Stomach smooth muscle (tissue), 2 donors: ENCODE data around the gene VGLL3.

Source experiments
- H3K27ac ChIP-seq: one replicate; pipeline ENCODE4 v1.7.0; 2013; ENCODE audit warnings: mild to moderate bottlenecking, low read length, inconsistent platforms
- H3K27me3 ChIP-seq, 2 donors: one replicate each; pipeline ENCODE4 v1.7.0; 2013; ENCODE audit warnings: low read length in 2 of 2; ENCODE audit not compliant: insufficient read depth in 2 of 2, control insufficient read depth in 1 of 2
- H3K36me3 ChIP-seq, 2 donors: one replicate each; pipeline ENCODE4 v1.7.0; 2013; ENCODE audit warnings: low read length in 2 of 2; ENCODE audit not compliant: control insufficient read depth in 2 of 2, insufficient read depth in 2 of 2
- H3K4me1 ChIP-seq: one replicate; pipeline ENCODE4 v1.7.0; 2013; ENCODE audit warnings: low read length; ENCODE audit not compliant: control insufficient read depth, insufficient read depth
- H3K4me3 ChIP-seq, 2 donors: one replicate each; pipeline ENCODE4 v1.7.0; 2013; ENCODE audit warnings: low read length in 2 of 2
- H3K9ac ChIP-seq, 2 donors: one replicate each; pipeline ENCODE4 v1.7.0; 2013; ENCODE audit warnings: low read length in 2 of 2, mild to moderate bottlenecking in 1 of 2
- H3K9me3 ChIP-seq, 2 donors: one replicate each; pipeline ENCODE4 v1.7.0; 2013; ENCODE audit warnings: low read length in 2 of 2; ENCODE audit not compliant: control insufficient read depth in 2 of 2
- donor health status: healthy.
- donor health status: Pancreatic carcinoma.

The VGLL3 gene

DNA sequence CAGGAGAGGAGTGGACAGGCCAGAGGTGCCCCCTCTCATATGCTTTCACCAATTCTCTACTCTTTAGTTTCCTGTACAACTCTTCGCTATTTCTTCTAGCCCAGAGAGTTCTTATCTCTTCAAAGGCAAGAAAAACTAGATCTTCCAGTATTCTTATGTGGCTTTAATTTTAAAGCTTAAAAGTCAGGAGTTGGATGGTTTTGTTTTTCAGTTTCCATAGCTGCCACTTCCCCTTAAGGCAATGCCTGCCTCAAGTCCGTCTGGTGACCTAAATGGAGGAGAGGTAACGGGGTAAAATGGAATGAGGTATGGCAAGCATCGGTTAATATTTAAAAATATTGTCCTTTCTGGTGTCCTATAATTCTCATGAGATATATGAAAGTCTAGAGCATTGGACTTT is 11.4 kb upstream of the VGLL3 start:
- no peaks in the 10 kb centered on the region for H3K4me1 ChIP-seq
- H3K27me3 ChIP-seq: no peaks in the 10 kb centered on the region
- H3K36me3 ChIP-seq: no peaks in the 10 kb centered on the region
- no peak overlapping the region for H3K4me3 ChIP-seq
- H3K9me3 ChIP-seq: no peaks in the 10 kb centered on the region
- H3K9ac ChIP-seq: no peak overlapping the region
- H3K27ac ChIP-seq: no peak overlapping the region

DNA sequence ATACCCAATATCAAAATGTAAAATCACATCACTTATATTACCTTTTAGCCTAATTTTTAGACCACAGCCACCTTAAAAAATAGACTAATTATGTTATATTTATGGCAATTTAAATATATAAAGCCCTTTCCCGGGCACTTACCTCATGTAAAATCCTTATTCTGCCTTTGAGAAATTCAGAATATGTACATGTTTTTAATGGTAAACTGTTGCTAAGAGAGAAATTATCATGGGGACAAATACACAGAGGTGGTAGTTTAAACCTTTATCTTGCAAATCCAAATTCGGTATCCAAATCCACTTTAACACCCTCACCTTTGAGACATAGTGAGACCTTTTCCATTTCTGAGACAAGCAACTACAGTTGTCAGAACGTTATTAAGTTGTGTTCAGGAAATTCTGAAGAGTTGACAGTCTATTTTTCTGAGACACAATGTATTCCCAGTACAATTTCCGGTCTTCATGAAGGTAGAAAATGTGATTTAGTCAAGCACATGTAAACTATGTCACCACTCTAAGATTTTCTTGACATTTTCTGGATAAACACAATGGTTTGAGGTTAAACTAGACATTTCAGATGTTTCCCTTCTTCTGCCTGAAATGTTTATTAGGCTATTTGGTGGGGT is 10.6 kb upstream of the VGLL3 start:
- Histone ChIP-seq H3K4me1 (no peaks in the 10 kb centered on the region), H3K27ac (no peak overlapping the region), H3K36me3 (no peaks in the 10 kb centered on the region), H3K9me3 (no peaks in the 10 kb centered on the region), H3K4me3 (no peak overlapping the region), H3K27me3 (no peaks in the 10 kb centered on the region), H3K9ac (no peak overlapping the region)

DNA sequence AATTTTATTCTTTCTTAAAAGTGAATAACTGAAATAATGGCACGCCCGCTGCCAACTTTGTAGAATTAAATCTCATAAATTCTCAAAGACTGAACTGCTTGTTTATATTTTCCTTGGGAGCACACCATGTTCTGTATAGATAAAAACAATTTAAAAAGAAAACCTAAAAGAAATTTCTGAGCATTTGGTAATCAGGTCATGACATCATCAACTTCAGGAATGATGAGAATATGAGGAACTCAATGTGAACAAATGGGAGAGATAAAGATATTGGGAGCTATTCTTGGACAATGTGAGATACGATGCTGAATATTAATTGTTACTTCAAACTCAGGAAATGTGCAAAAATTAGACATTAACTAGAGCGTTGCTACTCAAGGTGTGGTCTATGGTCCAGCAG is 10.0 kb upstream of the VGLL3 start:
- no peaks in the 10 kb centered on the region for H3K36me3 ChIP-seq
- no peaks in the 10 kb centered on the region for H3K4me1 ChIP-seq
- no peak overlapping the region for H3K9ac ChIP-seq
- no peak overlapping the region for H3K4me3 ChIP-seq
- no peak overlapping the region for H3K27ac ChIP-seq
- H3K27me3 ChIP-seq: no peaks in the 10 kb centered on the region
- no peaks in the 10 kb centered on the region for H3K9me3 ChIP-seq

DNA sequence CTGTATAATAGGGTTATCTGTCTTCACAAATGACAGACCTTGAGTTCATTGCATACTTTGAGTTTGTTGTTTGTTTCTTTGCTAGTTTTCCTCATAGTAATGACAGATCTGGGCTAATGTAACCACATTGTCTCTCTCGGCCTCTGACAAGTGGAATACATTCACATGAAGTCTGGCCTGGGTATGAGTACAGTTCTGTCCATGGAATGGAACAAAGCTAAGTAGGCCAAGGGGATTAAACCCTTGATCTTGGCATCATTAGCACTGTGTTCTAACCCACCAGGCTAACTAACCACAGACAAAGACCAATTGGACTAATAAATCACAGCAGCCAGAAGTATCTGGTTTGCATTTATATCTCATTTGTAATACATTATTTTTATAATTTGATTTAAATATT is 7.6 kb upstream of the VGLL3 start:
- Histone ChIP-seq H3K4me3 (no peak overlapping the region), H3K4me1 (no peaks in the 10 kb centered on the region), H3K9me3 (no peaks in the 10 kb centered on the region), H3K27me3 (no peaks in the 10 kb centered on the region), H3K36me3 (no peaks in the 10 kb centered on the region), H3K27ac (no peak overlapping the region), H3K9ac (no peak overlapping the region)

DNA sequence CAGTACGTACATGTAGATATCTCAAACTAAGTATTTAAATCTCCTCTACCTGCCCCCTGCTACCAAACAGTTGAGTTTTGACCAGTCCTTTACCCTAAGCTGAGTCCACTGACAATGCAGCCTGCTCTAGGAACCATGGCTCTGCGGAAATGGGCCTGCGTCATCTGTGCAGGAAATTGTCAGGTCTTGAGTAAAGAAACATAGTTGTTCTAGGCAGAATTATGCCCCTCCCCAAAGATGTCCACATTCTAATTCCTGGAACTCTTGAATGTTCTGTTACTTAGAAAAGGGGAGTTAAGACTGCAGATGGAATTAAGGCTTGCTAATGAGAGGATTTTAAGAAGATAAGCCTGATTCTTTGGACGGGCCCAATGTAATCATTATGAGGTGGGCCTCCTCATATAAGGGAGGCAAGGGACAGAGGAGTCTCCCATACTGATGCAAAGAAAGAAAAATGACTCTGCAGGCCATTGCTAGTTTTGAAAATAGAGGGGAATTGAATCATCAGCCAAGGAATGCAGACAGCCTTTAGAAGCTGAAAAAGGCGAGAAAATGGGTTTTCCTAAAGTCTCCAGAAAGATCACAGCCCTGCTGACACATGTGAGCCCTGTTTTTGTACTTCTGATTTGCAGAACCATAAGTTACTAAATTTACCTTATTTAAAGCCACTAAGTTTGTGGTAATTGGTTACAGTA is 5.5 kb upstream of the VGLL3 start:
- Histone ChIP-seq H3K9ac (no peak overlapping the region), H3K27me3 (no peaks in the 10 kb centered on the region), H3K4me3 (no peak overlapping the region), H3K4me1 (no peaks in the 10 kb centered on the region), H3K36me3 (no peaks in the 10 kb centered on the region), H3K27ac (no peak overlapping the region), H3K9me3 (no peaks in the 10 kb centered on the region)

DNA sequence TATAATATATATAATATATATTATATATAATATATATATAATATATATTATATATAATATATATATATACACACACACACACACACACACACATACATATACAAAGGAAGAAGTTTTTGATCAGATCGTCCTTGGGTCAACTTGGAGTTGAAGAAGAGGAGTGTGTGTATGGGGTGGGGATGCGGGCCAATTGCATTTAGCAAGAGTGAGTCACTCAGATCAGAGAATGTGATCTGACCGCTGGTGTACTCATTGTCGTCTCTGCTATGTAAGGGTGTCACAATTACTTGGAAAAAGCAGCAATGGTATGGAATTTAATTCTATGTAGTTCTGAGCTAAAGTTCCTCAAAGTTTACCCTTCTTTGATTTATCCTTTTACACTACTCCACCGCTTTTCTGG is 4.6 kb upstream of the VGLL3 start:
- no peak overlapping the region for H3K9ac ChIP-seq
- H3K36me3 ChIP-seq: no peaks in the 10 kb centered on the region
- no peaks in the 10 kb centered on the region for H3K9me3 ChIP-seq
- H3K4me1 ChIP-seq: peaks cover under 1% of the 10 kb centered on the region
- peaks cover 0 to under 1% of the 10 kb centered on the region in 2 donors for H3K27me3 ChIP-seq
- H3K27ac ChIP-seq: no peak overlapping the region
- H3K4me3 ChIP-seq: no peak overlapping the region

DNA sequence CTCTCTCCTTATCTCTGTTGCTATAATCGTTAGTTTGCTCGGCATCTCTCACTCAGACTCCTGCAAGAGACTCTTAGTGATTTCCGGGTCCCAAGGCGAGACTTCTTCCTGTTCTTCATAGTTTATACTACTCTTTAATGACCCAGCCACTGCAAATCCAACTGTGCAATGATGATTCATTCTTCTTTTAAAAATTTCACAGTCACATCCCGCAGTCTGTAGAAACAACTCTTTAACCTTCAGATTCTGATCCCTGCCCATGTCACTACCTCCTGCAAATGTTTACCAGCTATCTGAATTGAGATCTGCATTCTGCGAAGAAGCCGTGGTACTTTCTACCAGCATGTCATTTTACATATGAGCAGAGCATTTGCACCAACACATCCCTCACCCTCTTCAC is 2.8 kb upstream of the VGLL3 start:
- no peaks in the 10 kb centered on the region for H3K9me3 ChIP-seq
- H3K9ac ChIP-seq: no peak overlapping the region
- H3K4me3 ChIP-seq: no peak overlapping the region
- peaks cover 4% of the 10 kb centered on the region for H3K4me1 ChIP-seq
- no peaks in the 10 kb centered on the region for H3K36me3 ChIP-seq
- peaks cover 5 to 13% of the 10 kb centered on the region in 2 donors for H3K27me3 ChIP-seq
- no peak overlapping the region for H3K27ac ChIP-seq

DNA sequence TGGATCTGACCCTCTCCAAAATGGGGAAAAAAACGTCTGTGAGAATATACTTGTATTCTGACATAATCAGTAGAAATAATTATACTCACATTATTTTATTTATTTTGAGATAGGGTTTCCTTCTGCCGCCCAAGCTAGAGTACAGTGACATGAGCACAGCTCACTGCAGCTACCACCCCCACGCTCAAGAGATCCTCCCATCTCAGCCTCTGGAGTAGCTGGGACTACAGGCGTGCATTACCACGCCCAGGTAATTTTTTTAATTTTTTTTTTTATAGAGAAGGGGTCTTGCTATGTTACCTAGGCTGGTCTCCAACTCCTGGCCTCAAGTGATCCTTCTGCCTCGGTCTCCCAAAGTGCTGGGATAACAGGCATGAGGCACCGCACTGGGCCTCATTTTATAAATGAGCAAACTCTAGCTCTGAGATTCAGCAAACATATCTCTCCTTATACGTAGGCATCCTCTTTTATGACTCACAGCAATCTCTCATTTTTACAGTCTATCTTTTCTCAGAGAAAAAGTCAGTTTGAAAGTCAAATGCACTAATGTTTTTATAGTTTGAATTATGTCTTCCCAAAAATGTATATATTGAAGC is 989 bp upstream of the VGLL3 start:
- no peaks in the 10 kb centered on the region for H3K36me3 ChIP-seq
- H3K4me3 ChIP-seq: peak overlapping the region in 1 of 2 donors; percentile 80
- no peak overlapping the region for H3K9ac ChIP-seq
- H3K27me3 ChIP-seq: peaks cover 5 to 13% of the 10 kb centered on the region in 2 donors
- H3K4me1 ChIP-seq: peaks cover 4% of the 10 kb centered on the region
- no peaks in the 10 kb centered on the region for H3K9me3 ChIP-seq
- H3K27ac ChIP-seq: no peak overlapping the region

DNA sequence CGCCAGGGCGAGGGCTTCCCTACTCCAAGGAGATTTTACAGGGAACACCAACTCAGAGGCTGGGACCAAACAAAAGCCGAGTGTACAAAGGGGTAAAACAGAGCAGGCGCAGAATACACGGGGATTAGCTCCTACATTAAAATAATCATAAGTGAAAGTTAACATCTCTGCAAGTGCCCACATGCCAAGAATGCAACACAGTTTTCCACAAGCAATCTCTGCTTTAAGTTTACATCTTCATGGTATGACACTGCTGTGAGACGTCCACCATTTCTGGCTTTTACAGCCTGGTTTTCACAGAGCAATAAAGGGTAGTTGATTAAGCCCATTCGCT is 500 bp upstream of the VGLL3 start:
- Histone ChIP-seq H3K27me3 (peaks cover 5 to 13% of the 10 kb centered on the region in 2 donors), H3K4me1 (peaks cover 4% of the 10 kb centered on the region), H3K9me3 (no peaks in the 10 kb centered on the region), H3K36me3 (no peaks in the 10 kb centered on the region), H3K9ac (peak overlapping the region; percentile 31 to 48), H3K4me3 (peak overlapping the region; percentile 77 to 80), H3K27ac (no peak overlapping the region)

DNA sequence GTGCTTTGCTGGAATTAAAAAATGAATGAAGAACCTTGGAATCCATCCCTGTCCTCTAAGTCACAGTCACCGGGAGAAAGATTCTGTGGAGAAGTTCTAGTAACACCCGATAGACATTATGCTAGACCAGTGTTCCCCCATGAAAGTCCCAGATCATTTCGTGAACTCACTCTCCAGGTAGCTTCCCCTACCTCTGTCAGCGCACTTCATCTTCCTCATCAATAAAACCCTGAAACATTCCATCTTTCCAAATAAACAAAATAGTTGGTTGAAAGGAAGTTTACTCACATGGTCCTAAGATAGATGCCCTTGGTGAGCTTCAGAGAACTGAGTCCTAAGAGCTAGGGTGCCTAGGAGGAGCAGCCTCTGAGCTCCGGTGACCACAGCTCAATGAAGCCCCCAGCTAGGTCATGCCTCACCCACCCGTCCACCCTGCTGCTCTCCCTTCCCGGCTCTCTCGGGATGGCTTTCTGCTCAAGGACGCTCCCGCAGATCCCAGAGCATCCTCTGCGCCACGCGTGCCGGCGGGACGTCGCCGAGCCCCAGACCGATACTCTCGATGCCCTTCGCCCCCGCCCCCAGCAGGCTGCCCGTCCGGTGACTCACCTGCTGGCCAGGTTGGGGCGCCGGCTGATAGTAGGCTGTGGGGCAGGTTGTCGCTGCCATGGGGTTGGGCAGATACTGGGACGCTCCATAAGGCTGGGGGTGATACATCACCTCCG is 776 bp downstream of the VGLL3 start:
- Histone ChIP-seq H3K4me3 (peak overlapping the region; percentile 77 to 80), H3K4me1 (peaks cover 4% of the 10 kb centered on the region), H3K36me3 (no peaks in the 10 kb centered on the region), H3K27me3 (peaks cover 5 to 13% of the 10 kb centered on the region in 2 donors), H3K27ac (no peak overlapping the region), H3K9ac (peak overlapping the region; percentile 30 to 48), H3K9me3 (no peaks in the 10 kb centered on the region)
